ENCODE measurements around the gene C8A.

C8A gene

GRCh38 chr1:56881417-56881816 lies 26.8 kb downstream of the C8A start:
- Histone ChIP-seq H3K36me3 (ENCODE audit: control insufficient read depth, insufficient read depth, low read length) (no peaks in the 10 kb centered on the region), H3K27me3 (ENCODE audit: control insufficient read depth, insufficient read depth, low read length) (no peaks in the 10 kb centered on the region), H3K27ac (ENCODE audit: low read depth, low read length) (no peak overlapping the region), H3K9me3 (ENCODE audit: control insufficient read depth, insufficient read depth, low read depth, low read length) (no peaks in the 10 kb centered on the region), H3K4me3 (ENCODE audit: low read depth, low read length) (no peak overlapping the region), H3K9ac (ENCODE audit: low read length) (no peak overlapping the region), H3K4me1 (ENCODE audit: control insufficient read depth, insufficient read depth, low read length) (no peaks in the 10 kb centered on the region)

GRCh38 chr1:56890229-56890628 lies 35.6 kb downstream of the C8A start:
- Histone ChIP-seq H3K4me3 (ENCODE audit: low read depth, low read length) (no peak overlapping the region), H3K36me3 (ENCODE audit: control insufficient read depth, insufficient read depth, low read length) (no peaks in the 10 kb centered on the region), H3K27ac (ENCODE audit: low read depth, low read length) (no peak overlapping the region), H3K4me1 (ENCODE audit: control insufficient read depth, insufficient read depth, low read length) (no peaks in the 10 kb centered on the region), H3K9me3 (ENCODE audit: control insufficient read depth, insufficient read depth, low read depth, low read length) (no peaks in the 10 kb centered on the region), H3K9ac (ENCODE audit: low read length) (no peak overlapping the region), H3K27me3 (ENCODE audit: control insufficient read depth, insufficient read depth, low read length) (0 out of 2 replicates have a peak, but pooled peaks cover 2% of the 10 kb centered on the region)

DNA sequence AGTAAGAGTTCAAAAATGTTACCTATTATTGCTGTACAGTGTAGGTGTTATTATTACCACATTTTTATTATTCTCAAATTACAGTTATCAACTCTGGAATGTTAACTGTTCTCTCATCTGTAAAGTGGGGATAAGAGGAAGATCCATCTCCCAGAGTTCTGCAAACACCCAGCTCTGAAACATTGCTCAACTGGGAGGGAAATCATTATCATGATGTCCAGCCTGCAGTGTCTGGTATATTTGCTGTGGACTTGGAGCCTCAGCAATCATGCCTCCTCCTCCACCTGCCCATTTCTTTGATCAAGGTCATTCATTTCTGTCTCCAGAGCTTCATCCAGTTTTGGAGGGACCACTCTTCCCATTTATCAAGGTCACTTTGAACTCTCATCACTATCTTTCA lies 39.4 kb downstream of the C8A start:
- Histone ChIP-seq H3K27ac (ENCODE audit: low read depth, low read length) (no peak overlapping the region), H3K9me3 (ENCODE audit: control insufficient read depth, insufficient read depth, low read depth, low read length) (no peaks in the 10 kb centered on the region), H3K36me3 (ENCODE audit: control insufficient read depth, insufficient read depth, low read length) (no peaks in the 10 kb centered on the region), H3K27me3 (ENCODE audit: control insufficient read depth, insufficient read depth, low read length) (0 out of 2 replicates have a peak, but pooled peaks cover 2% of the 10 kb centered on the region), H3K4me3 (ENCODE audit: low read depth, low read length) (no peak overlapping the region), H3K4me1 (ENCODE audit: control insufficient read depth, insufficient read depth, low read length) (no peaks in the 10 kb centered on the region), H3K9ac (ENCODE audit: low read length) (no peak overlapping the region)

GRCh38 chr1:56897150-56898004 lies 42.8 kb downstream of the C8A start:
- Histone ChIP-seq H3K9me3 (ENCODE audit: control insufficient read depth, insufficient read depth, low read depth, low read length) (no peaks in the 10 kb centered on the region), H3K27ac (ENCODE audit: low read depth, low read length) (no peak overlapping the region), H3K4me1 (ENCODE audit: control insufficient read depth, insufficient read depth, low read length) (no peaks in the 10 kb centered on the region), H3K4me3 (ENCODE audit: low read depth, low read length) (no peak overlapping the region), H3K36me3 (ENCODE audit: control insufficient read depth, insufficient read depth, low read length) (no peaks in the 10 kb centered on the region), H3K9ac (ENCODE audit: low read length) (no peak overlapping the region), H3K27me3 (ENCODE audit: control insufficient read depth, insufficient read depth, low read length) (peaks cover 3% of the 10 kb centered on the region; the same call in 1 of the 2 replicates)

DNA sequence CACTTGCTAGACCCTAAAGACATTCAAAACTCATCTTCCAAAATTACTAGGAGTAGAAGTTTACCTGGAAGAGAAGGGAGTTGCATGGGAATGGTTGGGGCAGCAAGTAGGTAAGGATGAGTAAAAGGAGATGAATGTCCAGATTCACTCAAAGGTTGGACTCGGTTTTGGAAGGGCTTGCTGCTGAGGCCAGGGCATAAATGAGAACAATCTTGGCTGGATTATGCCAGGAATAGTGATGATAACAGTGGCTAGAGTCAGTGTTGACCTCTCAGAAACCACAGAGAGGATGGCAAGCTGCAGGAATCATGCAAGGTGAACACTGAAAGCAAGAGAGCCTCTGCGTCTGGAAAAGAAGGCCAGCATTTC lies 43.4 kb downstream of the C8A start:
- no peak overlapping the region for H3K9ac ChIP-seq (ENCODE audit: low read length)
- H3K27ac ChIP-seq (ENCODE audit: low read depth, low read length): no peak overlapping the region
- no peaks in the 10 kb centered on the region for H3K36me3 ChIP-seq (ENCODE audit: control insufficient read depth, insufficient read depth, low read length)
- H3K9me3 ChIP-seq (ENCODE audit: control insufficient read depth, insufficient read depth, low read depth, low read length): no peaks in the 10 kb centered on the region
- peaks cover 3% of the 10 kb centered on the region; the same call in 1 of the 2 replicates for H3K27me3 ChIP-seq (ENCODE audit: control insufficient read depth, insufficient read depth, low read length)
- no peaks in the 10 kb centered on the region for H3K4me1 ChIP-seq (ENCODE audit: control insufficient read depth, insufficient read depth, low read length)
- H3K4me3 ChIP-seq (ENCODE audit: low read depth, low read length): no peak overlapping the region

- Histone ChIP-seq H3K27me3 (ENCODE audit: control insufficient read depth, insufficient read depth, low read length) (peaks cover 3% of the 10 kb centered on the region; the same call in 1 of the 2 replicates), H3K4me1 (ENCODE audit: control insufficient read depth, insufficient read depth, low read length) (no peaks in the 10 kb centered on the region), H3K27ac (ENCODE audit: low read depth, low read length) (no peak overlapping the region), H3K36me3 (ENCODE audit: control insufficient read depth, insufficient read depth, low read length) (no peaks in the 10 kb centered on the region), H3K9me3 (ENCODE audit: control insufficient read depth, insufficient read depth, low read depth, low read length) (no peaks in the 10 kb centered on the region), H3K9ac (ENCODE audit: low read length) (no peak overlapping the region), H3K4me3 (ENCODE audit: low read depth, low read length) (no peak overlapping the region)
Observed at GRCh38 chr1:56898879-56899278, 44.3 kb downstream of the C8A start.

- peaks cover 3% of the 10 kb centered on the region; the same call in 1 of the 2 replicates for H3K27me3 ChIP-seq (ENCODE audit: control insufficient read depth, insufficient read depth, low read length)
Observed at GRCh38 chr1:56901716-56902115, 47.1 kb downstream of the C8A start.

GRCh38 chr1:56903778-56904177 lies 49.2 kb downstream of the C8A start:
- no peaks in the 10 kb centered on the region for H3K36me3 ChIP-seq (ENCODE audit: control insufficient read depth, insufficient read depth, low read length)

More at GRCh38 chr1:56901716-56902115, 47.1 kb downstream of the C8A start:
- Histone ChIP-seq H3K27ac (ENCODE audit: low read depth, low read length) (no peak overlapping the region), H3K4me3 (ENCODE audit: low read depth, low read length) (no peak overlapping the region), H3K36me3 (ENCODE audit: control insufficient read depth, insufficient read depth, low read length) (no peaks in the 10 kb centered on the region), H3K9ac (ENCODE audit: low read length) (no peak overlapping the region), H3K4me1 (ENCODE audit: control insufficient read depth, insufficient read depth, low read length) (no peaks in the 10 kb centered on the region), H3K9me3 (ENCODE audit: control insufficient read depth, insufficient read depth, low read depth, low read length) (no peaks in the 10 kb centered on the region)

DNA sequence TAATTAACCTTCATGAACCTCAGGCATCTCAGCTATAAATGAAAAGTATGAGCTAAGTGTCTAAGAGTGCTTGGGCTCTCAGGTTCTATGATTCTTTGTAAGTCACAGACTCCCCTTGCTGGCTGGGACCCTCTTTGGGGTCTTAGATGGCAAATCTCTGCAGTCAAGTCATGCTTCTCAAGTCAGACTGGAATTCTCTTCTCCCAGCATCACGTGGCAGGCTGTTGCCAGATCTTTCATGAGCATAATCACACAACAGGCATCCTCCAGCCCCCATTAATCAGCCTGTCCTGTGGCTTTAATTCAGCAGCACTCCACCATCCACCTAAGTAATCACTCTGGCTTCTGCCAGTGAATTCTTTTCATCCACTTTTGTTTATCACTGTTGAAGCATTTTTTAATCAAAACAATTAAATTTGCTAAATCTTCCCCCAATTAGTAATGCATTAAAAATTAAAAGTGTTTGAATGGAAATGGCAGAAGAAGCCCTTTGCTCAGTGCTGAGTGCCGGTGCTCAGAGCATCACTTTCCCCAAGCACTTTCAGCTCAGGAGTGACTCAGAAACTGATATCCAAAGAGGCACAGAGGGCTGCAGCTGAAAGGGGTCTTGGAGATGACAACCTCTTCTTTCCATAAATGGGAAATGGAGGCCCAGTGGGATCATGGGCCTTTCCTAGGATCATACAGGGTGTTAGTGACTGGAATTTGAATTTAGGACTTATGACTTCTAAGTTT lies 50.2 kb downstream of the C8A start:
- Histone ChIP-seq H3K4me1 (ENCODE audit: control insufficient read depth, insufficient read depth, low read length) (no peaks in the 10 kb centered on the region), H3K27ac (ENCODE audit: low read depth, low read length) (no peak overlapping the region), H3K4me3 (ENCODE audit: low read depth, low read length) (no peak overlapping the region), H3K9ac (ENCODE audit: low read length) (no peak overlapping the region), H3K36me3 (ENCODE audit: control insufficient read depth, insufficient read depth, low read length) (no peaks in the 10 kb centered on the region), H3K9me3 (ENCODE audit: control insufficient read depth, insufficient read depth, low read depth, low read length) (no peaks in the 10 kb centered on the region), H3K27me3 (ENCODE audit: control insufficient read depth, insufficient read depth, low read length) (peaks cover 3% of the 10 kb centered on the region; the same call in 1 of the 2 replicates)

More at GRCh38 chr1:56903778-56904177, 49.2 kb downstream of the C8A start:
- Histone ChIP-seq H3K4me1 (ENCODE audit: control insufficient read depth, insufficient read depth, low read length) (no peaks in the 10 kb centered on the region), H3K9ac (ENCODE audit: low read length) (no peak overlapping the region), H3K4me3 (ENCODE audit: low read depth, low read length) (no peak overlapping the region), H3K27ac (ENCODE audit: low read depth, low read length) (no peak overlapping the region), H3K9me3 (ENCODE audit: control insufficient read depth, insufficient read depth, low read depth, low read length) (no peaks in the 10 kb centered on the region), H3K27me3 (ENCODE audit: control insufficient read depth, insufficient read depth, low read length) (peaks cover 3% of the 10 kb centered on the region; the same call in 1 of the 2 replicates)

DNA sequence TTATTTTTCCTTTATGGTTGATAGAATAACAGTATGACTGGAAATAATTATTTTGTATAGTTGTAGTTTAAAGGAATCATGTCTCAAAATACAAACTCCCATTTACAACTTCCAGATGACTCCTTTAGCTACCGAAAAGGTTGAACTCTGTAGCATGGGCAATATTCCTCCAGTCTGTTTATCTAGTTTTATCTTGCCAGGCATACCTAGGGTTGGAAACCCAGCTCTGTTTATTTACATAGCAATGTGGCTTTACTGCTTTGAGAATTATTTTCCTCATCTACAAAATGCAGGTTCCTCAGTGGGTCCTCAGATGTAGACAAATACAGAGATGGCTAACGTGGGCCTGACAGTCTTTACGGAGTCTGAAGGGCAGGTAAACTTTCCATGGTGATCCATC lies 51.1 kb downstream of the C8A start:
- Histone ChIP-seq H3K9ac (ENCODE audit: low read length) (no peak overlapping the region), H3K4me3 (ENCODE audit: low read depth, low read length) (no peak overlapping the region), H3K36me3 (ENCODE audit: control insufficient read depth, insufficient read depth, low read length) (no peaks in the 10 kb centered on the region), H3K27ac (ENCODE audit: low read depth, low read length) (no peak overlapping the region), H3K4me1 (ENCODE audit: control insufficient read depth, insufficient read depth, low read length) (no peaks in the 10 kb centered on the region), H3K9me3 (ENCODE audit: control insufficient read depth, insufficient read depth, low read depth, low read length) (no peaks in the 10 kb centered on the region), H3K27me3 (ENCODE audit: control insufficient read depth, insufficient read depth, low read length) (no peaks in the 10 kb centered on the region; the same call in 1 of the 2 replicates)

DNA sequence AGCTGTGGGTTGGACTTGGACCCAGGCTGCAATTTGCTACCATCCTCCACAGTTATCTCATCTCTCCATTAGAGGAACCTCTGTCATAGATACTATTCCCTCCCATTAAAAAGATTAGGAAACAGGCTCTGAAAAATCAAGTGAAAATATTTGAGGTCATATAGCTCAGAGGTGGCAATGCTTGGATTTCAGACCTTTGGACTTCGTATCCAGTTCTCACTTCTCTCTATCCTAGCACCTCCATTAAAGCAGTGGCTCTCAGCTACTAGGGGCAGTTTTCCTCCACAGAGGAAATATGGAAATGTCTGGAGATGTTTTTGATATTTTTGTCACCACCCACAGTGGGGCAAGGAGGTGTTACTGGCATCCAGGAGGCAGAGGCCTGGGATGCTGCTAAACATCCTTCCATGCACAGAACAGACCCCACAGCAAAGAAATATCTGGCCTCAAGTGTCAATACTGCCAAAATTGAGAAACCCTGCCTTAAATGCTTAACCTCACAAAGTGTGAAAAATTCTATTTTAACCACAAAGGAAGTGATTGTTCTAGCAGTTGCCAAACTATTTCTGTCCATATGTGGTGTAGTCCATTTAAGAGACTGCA lies 54.1 kb downstream of the C8A start:
- Histone ChIP-seq H3K9me3 (ENCODE audit: control insufficient read depth, insufficient read depth, low read depth, low read length) (no peaks in the 10 kb centered on the region), H3K27ac (ENCODE audit: low read depth, low read length) (no peak overlapping the region), H3K4me3 (ENCODE audit: low read depth, low read length) (no peak overlapping the region), H3K4me1 (ENCODE audit: control insufficient read depth, insufficient read depth, low read length) (no peaks in the 10 kb centered on the region), H3K27me3 (ENCODE audit: control insufficient read depth, insufficient read depth, low read length) (no peaks in the 10 kb centered on the region), H3K36me3 (ENCODE audit: control insufficient read depth, insufficient read depth, low read length) (no peaks in the 10 kb centered on the region), H3K9ac (ENCODE audit: low read length) (no peak overlapping the region)
